OCI-LY3 (cell line): ENCODE measurements around the gene CTNNA1.
"Not testable (repeated sequence)": the region's sequence is repeated elsewhere in the genome, so short reads cannot be mapped to it uniquely, and the experiment has no call there.

Experiments
- H2AFZ ChIP-seq: fragments of 200-600, 300-600 bp; shearing (Covaris generic); 2 replicates; pipeline ENCODE4 v1.6.0; 2014; ENCODE audit warnings: antibody characterized with exemption, low read depth, low read length
- H3K27ac ChIP-seq: fragments of 200-600, 300-600 bp; sonication (generic); 2 replicates; pipeline ENCODE4 v1.5.1; 2014; ENCODE audit warnings: mild to moderate bottlenecking, low read length, moderate library complexity, mixed read lengths
- H3K27me3 ChIP-seq: fragments of 200-600, 300-600 bp; sonication (generic); 2 replicates; pipeline ENCODE4 v1.6.1; 2014; ENCODE audit warnings: low read depth, low read length, mixed read lengths
- H3K36me3 ChIP-seq: fragments of 200-600, 300-600 bp; sonication (generic); replicated peaks from 2 replicates; pipeline ENCODE3; 2014; ENCODE audit warnings: low read depth, low read length, mixed read lengths
- H3K4me1 ChIP-seq: fragments of 300-600, 200-600 bp; sonication (generic); 2 replicates; pipeline ENCODE4 v1.6.1; 2014; ENCODE audit warnings: low read length, mixed read lengths
- H3K4me2 ChIP-seq: fragments of 200-600, 300-600 bp; sonication (generic); 2 replicates; pipeline ENCODE4 v1.6.1; 2014; ENCODE audit warnings: low read length, mixed read lengths
- H3K4me3 ChIP-seq: fragments of 300-600, 200-600 bp; sonication (generic); 2 replicates; pipeline ENCODE4 v1.5.1; 2014; ENCODE audit warnings: antibody characterized with exemption, mild to moderate bottlenecking, low read length, moderate library complexity
- H3K79me2 ChIP-seq: fragments of 300-600, 200-600 bp; shearing (Covaris generic); 2 replicates; pipeline ENCODE4 v1.6.1; 2014; ENCODE audit warnings: mild to moderate bottlenecking, low read length, mixed read lengths
- H3K9ac ChIP-seq: fragments of 300-600, 200-600 bp; shearing (Covaris generic); 2 replicates; pipeline ENCODE4 v1.6.0; 2014; ENCODE audit warnings: mild to moderate bottlenecking, low read length, moderate library complexity
- H3K9me3 ChIP-seq: fragments of 200-600, 300-600 bp; shearing (Covaris generic); 2 replicates; pipeline ENCODE4 v1.6.1; 2014; ENCODE audit warnings: low read length, mixed read lengths; ENCODE audit not compliant: insufficient read depth
- H4K20me1 ChIP-seq: fragments of 200-600, 300-600 bp; sonication (generic); 2 replicates; pipeline ENCODE4 v1.6.1; 2016; ENCODE audit warnings: low read length, mixed read lengths; ENCODE audit not compliant: insufficient read depth
- CTCF ChIP-seq: fragments of 200-600, 300-600 bp; sonication (generic); IDR thresholded peaks from 2 replicates; pipeline ENCODE4 v1.5.1; 2014; ENCODE audit warnings: antibody characterized with exemption, low read length, low read depth
- EZH2phosphoT487 ChIP-seq: fragments of 200-600 bp; shearing (Covaris generic); IDR thresholded peaks from 2 replicates; pipeline ENCODE4 v1.6.1; 2018; ENCODE audit warnings: antibody characterized with exemption, mixed run types, low read depth

The CTNNA1 gene

GRCh38 chr5:138757061-138757776 lies 4.0 kb downstream of the CTNNA1 start:
- TF ChIP-seq CTCF (no peak), EZH2phosphoT487 (no peak)
- no peak overlapping the region for H3K4me3 ChIP-seq
- H3K36me3 ChIP-seq, result no peaks in the 10 kb centered on the region
- no peak overlapping the region for H3K4me2 ChIP-seq
- no peak overlapping the region for H2AFZ ChIP-seq
- H4K20me1 ChIP-seq, result peaks cover 4% of the 10 kb centered on the region
- H3K79me2 ChIP-seq, result peaks cover 24% of the 10 kb centered on the region
- no peaks in the 10 kb centered on the region for H3K9me3 ChIP-seq
- H3K27me3 ChIP-seq, result no peaks in the 10 kb centered on the region
- H3K4me1 ChIP-seq, result peaks cover 15% of the 10 kb centered on the region
- no peak overlapping the region for H3K27ac ChIP-seq
- H3K9ac ChIP-seq, result no peak overlapping the region

- no peaks in the 10 kb centered on the region for H3K27me3 ChIP-seq
- no peak overlapping the region for H2AFZ ChIP-seq
- H4K20me1 ChIP-seq, result no peaks in the 10 kb centered on the region; the same call in 1 of the 2 replicates
- no peaks in the 10 kb centered on the region for H3K9me3 ChIP-seq
- no peak overlapping the region for H3K27ac ChIP-seq
- no peak for TF ChIP-seq CTCF
- TF ChIP-seq EZH2phosphoT487, result no peak
- H3K4me1 ChIP-seq, result 0 out of 2 replicates have a peak, but pooled peaks cover 3% of the 10 kb centered on the region
- H3K4me2 ChIP-seq, result no peak overlapping the region
- H3K9ac ChIP-seq, result no peak overlapping the region
- no peaks in the 10 kb centered on the region for H3K36me3 ChIP-seq
- H3K79me2 ChIP-seq, result peaks cover 6% of the 10 kb centered on the region; the same call in 1 of the 2 replicates
- H3K4me3 ChIP-seq, result no peak overlapping the region
Measured at GRCh38 chr5:138760448-138761110, 7.4 kb downstream of the CTNNA1 start.

- not testable (repeated sequence) for H3K36me3 ChIP-seq, H3K4me3 ChIP-seq, H3K9ac ChIP-seq, H4K20me1 ChIP-seq, H3K27me3 ChIP-seq, H2AFZ ChIP-seq, H3K9me3 ChIP-seq, H3K4me2 ChIP-seq, H3K4me1 ChIP-seq, H3K79me2 ChIP-seq, H3K27ac ChIP-seq
Measured at GRCh38 chr5:138761115-138761514, 7.9 kb downstream of the CTNNA1 start.

GRCh38 chr5:138761670-138762069 lies 8.4 kb downstream of the CTNNA1 start:
- not testable (repeated sequence) for H3K9ac ChIP-seq, H3K4me2 ChIP-seq, H4K20me1 ChIP-seq, H2AFZ ChIP-seq, H3K27ac ChIP-seq, H3K79me2 ChIP-seq, H3K4me3 ChIP-seq, H3K4me1 ChIP-seq, H3K36me3 ChIP-seq, H3K9me3 ChIP-seq, H3K27me3 ChIP-seq

- H3K27ac ChIP-seq, result no peak overlapping the region
- H3K9me3 ChIP-seq, result no peaks in the 10 kb centered on the region
- TF ChIP-seq CTCF (no peak), EZH2phosphoT487 (no peak)
- no peak overlapping the region for H3K9ac ChIP-seq
- no peaks in the 10 kb centered on the region for H3K36me3 ChIP-seq
- no peaks in the 10 kb centered on the region; the same call in 1 of the 2 replicates for H4K20me1 ChIP-seq
- H2AFZ ChIP-seq, result no peak overlapping the region
- H3K27me3 ChIP-seq, result no peaks in the 10 kb centered on the region
- no peaks in the 10 kb centered on the region; the same call in 1 of the 2 replicates for H3K79me2 ChIP-seq
- H3K4me3 ChIP-seq, result no peak overlapping the region
- 0 out of 2 replicates have a peak, but pooled peaks cover 3% of the 10 kb centered on the region for H3K4me1 ChIP-seq
- no peak overlapping the region for H3K4me2 ChIP-seq
Measured at GRCh38 chr5:138762110-138762509, 8.9 kb downstream of the CTNNA1 start.
